GM12891 (cell line): ENCODE results near the gene AKIP1.

Experiments used
- POLR2A ChIP-seq: IDR thresholded peaks from 2 replicates; pipeline ENCODE4 v1.6.1; 2011; ENCODE audit warnings: low read depth, low read length, control low read depth
- POLR2AphosphoS5 ChIP-seq: IDR thresholded peaks from 2 replicates; pipeline ENCODE4 v1.6.1; 2011; ENCODE audit warnings: low read depth, low read length, control low read depth
- SPI1 ChIP-seq: IDR thresholded peaks from 2 replicates; pipeline ENCODE4 v1.6.1; 2011; ENCODE audit warnings: low read depth, low read length, control low read depth

- TF ChIP-seq POLR2A (no peak), POLR2AphosphoS5 (no peak), SPI1 (no peak)
Measured at GRCh38 chr11:8941341-8942103, 30.5 kb downstream of the AKIP1 start.
